Upper lobe of left lung (tissue), 6 donors: ENCODE data around the gene KAZN. TPM values are rescaled to one million over a fixed set of nuclear protein-coding genes. Genes with fewer than 3 reads are reported as not detected.

Experiments
- ATAC-seq, 2 donors: fragments of 200-7000 bp; cut with Tn5 transposase; one replicate each; pipeline ENCODE4 v1.9.1; 2022; ENCODE audit warnings: mild to moderate bottlenecking in 2 of 2, moderate library complexity in 2 of 2; ENCODE audit not compliant: low FRiP score in 2 of 2
- DNase-seq, 2 donors: peaks; one replicate each; pipeline ENCODE4 v3.0.0-alpha.2; 2019 to 2020
- H3K27ac ChIP-seq, 4 donors: fragments of 200-600 bp; sonication (generic); one replicate each; pipeline ENCODE4 v1.5.1; 2016 to 2019
- H3K27me3 ChIP-seq, 4 donors: fragments of 200-600 bp; sonication (generic); one replicate each; pipeline ENCODE4 v1.5.1; 2017 to 2019
- H3K36me3 ChIP-seq, 4 donors: fragments of 200-600 bp; sonication (generic); one replicate each; pipeline ENCODE4 v1.5.1; 2016 to 2019
- H3K4me1 ChIP-seq, 4 donors: fragments of 200-600 bp; sonication (generic); one replicate each; pipeline ENCODE4 v1.5.1; 2018 to 2019
- H3K4me3 ChIP-seq, 4 donors: fragments of 200-600 bp; sonication (generic); one replicate each; pipeline ENCODE4 v1.5.1; 2017 to 2019; ENCODE audit warnings: mild to moderate bottlenecking in 2 of 4, moderate library complexity in 1 of 4
- H3K9me3 ChIP-seq, 4 donors: fragments of 200-600 bp; sonication (generic); one replicate each; pipeline ENCODE4 v1.5.1; 2018 to 2019
- EP300 ChIP-seq, 4 donors: sonication (generic); formaldehyde crosslinking; IDR thresholded peaks; one replicate each; pipeline ENCODE4 v1.5.1; 2017; ENCODE audit warnings: antibody characterized with exemption in 4 of 4, control low read depth in 2 of 4
- POLR2A ChIP-seq, 4 donors: fragments of 450-650 bp; IDR thresholded peaks; one replicate each; pipeline ENCODE4 v1.5.1; 2016 to 2017; ENCODE audit warnings: antibody characterized with exemption in 4 of 4, mild to moderate bottlenecking in 2 of 4
- POLR2AphosphoS5 ChIP-seq, 2 donors: sonication (generic); formaldehyde crosslinking; IDR thresholded peaks; one replicate each; pipeline ENCODE4 v1.5.1; 2017; ENCODE audit warnings: antibody characterized with exemption in 2 of 2
- WGBS, 2 donors: methylation state at CpG; one replicate each; pipeline ENCODE4 v1.1.5; 2017 to 2018; 5-methylcytosine and 5-hydroxymethylcytosine counted together
- total RNA-seq, 6 donors: library from RNA; depleted of rRNA in 4 of 6; stranded (reverse); fragments of >200 nt in 4 of 6; gene quantifications; one replicate each; pipeline versions ENCODE4 v1.1.0 to v1.2.1, GENCODE V29; 2016 to 2021
- TF ChIP-seq, protein P1 (sequence below), 6 experiments: fragments of 450-650 bp in 4 of 6; fragments of 200-600 bp in 2 of 6; sonication (generic) in 2 of 6; IDR thresholded peaks; one replicate each; pipeline ENCODE4 v1.5.1; 2016 to 2019; ENCODE audit warnings: antibody characterized with exemption in 6 of 6
- donor health status: DM: no; HTN: no; CAD: no; lungs with moderate emphysema.
- donor health status: DM: no; HTN: yes; CAD: no; lungs with severe emphysema.

The KAZN gene
- total RNA-seq, 6 donors from 2014 or later: 11.5 to 30.0 (median 17.6) TPM

GRCh38 chr1:14994148-14994547, 395.7 kb downstream of the KAZN start:
- no peak for ATAC-seq
- TF ChIP-seq, protein P1, sequence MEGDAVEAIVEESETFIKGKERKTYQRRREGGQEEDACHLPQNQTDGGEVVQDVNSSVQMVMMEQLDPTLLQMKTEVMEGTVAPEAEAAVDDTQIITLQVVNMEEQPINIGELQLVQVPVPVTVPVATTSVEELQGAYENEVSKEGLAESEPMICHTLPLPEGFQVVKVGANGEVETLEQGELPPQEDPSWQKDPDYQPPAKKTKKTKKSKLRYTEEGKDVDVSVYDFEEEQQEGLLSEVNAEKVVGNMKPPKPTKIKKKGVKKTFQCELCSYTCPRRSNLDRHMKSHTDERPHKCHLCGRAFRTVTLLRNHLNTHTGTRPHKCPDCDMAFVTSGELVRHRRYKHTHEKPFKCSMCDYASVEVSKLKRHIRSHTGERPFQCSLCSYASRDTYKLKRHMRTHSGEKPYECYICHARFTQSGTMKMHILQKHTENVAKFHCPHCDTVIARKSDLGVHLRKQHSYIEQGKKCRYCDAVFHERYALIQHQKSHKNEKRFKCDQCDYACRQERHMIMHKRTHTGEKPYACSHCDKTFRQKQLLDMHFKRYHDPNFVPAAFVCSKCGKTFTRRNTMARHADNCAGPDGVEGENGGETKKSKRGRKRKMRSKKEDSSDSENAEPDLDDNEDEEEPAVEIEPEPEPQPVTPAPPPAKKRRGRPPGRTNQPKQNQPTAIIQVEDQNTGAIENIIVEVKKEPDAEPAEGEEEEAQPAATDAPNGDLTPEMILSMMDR (IDR thresholded peaks at IDR 0.05): no peak
- TF ChIP-seq EP300 (IDR thresholded peaks at IDR 0.05): no peak
- no peak for TF ChIP-seq POLR2AphosphoS5 (IDR thresholded peaks at IDR 0.05)
- no peak for TF ChIP-seq POLR2A (IDR thresholded peaks at IDR 0.05)
- 77 to 80% methylated on average over 4 to 7 of the region's 7 CpGs for WGBS, 2 donors

GRCh38 chr1:14994841-14995437, 396.5 kb downstream of the KAZN start:
- DNase-seq (no peak), ATAC-seq (no peak)
- WGBS, 2 donors: 89 to 91% methylated on average over 3 to 9 of the region's 9 CpGs

More at GRCh38 chr1:14994148-14994547, 395.7 kb downstream of the KAZN start:
- no peak for DNase-seq
- Histone ChIP-seq H3K27ac (no peak overlapping the region), H3K27me3 (no peaks in the 10 kb centered on the region), H3K9me3 (no peaks in the 10 kb centered on the region), H3K4me1 (peaks cover 0 to 8% (median 5%) of the 10 kb centered on the region in 4 donors), H3K36me3 (no peaks in the 10 kb centered on the region), H3K4me3 (no peak overlapping the region)

GRCh38 chr1:14996133-14997050, 397.9 kb downstream of the KAZN start:
- H3K27me3 ChIP-seq: no peaks in the 10 kb centered on the region
- peak in 1 of 2 donors; percentile 65 for ATAC-seq
- peak overlapping the region in 2 of 4 donors; percentile 7 to 34 for H3K27ac ChIP-seq
- H3K9me3 ChIP-seq: no peaks in the 10 kb centered on the region
- DNase-seq: no peak
- no peak for TF ChIP-seq POLR2A (IDR thresholded peaks at IDR 0.05)
- no peak for TF ChIP-seq EP300 (IDR thresholded peaks at IDR 0.05)
- TF ChIP-seq, protein P1 (IDR thresholded peaks at IDR 0.05): no peak
- no peak for TF ChIP-seq POLR2AphosphoS5 (IDR thresholded peaks at IDR 0.05)
- peaks cover 0 to 8% (median 5%) of the 10 kb centered on the region in 4 donors for H3K4me1 ChIP-seq
- no peak overlapping the region for H3K4me3 ChIP-seq
- H3K36me3 ChIP-seq: no peaks in the 10 kb centered on the region
- WGBS, 2 donors: 77 to 84% methylated on average over 19 to 22 of the region's 23 CpGs

More at GRCh38 chr1:14994841-14995437, 396.5 kb downstream of the KAZN start:
- Histone ChIP-seq H3K4me1 (peaks cover 0 to 8% (median 5%) of the 10 kb centered on the region in 4 donors), H3K36me3 (no peaks in the 10 kb centered on the region), H3K27me3 (no peaks in the 10 kb centered on the region), H3K27ac (no peak overlapping the region), H3K9me3 (no peaks in the 10 kb centered on the region), H3K4me3 (no peak overlapping the region)
- TF ChIP-seq POLR2A (IDR thresholded peaks at IDR 0.05): no peak
- TF ChIP-seq, protein P1 (IDR thresholded peaks at IDR 0.05): no peak
- no peak for TF ChIP-seq EP300 (IDR thresholded peaks at IDR 0.05)
- TF ChIP-seq POLR2AphosphoS5 (IDR thresholded peaks at IDR 0.05): no peak

DNA sequence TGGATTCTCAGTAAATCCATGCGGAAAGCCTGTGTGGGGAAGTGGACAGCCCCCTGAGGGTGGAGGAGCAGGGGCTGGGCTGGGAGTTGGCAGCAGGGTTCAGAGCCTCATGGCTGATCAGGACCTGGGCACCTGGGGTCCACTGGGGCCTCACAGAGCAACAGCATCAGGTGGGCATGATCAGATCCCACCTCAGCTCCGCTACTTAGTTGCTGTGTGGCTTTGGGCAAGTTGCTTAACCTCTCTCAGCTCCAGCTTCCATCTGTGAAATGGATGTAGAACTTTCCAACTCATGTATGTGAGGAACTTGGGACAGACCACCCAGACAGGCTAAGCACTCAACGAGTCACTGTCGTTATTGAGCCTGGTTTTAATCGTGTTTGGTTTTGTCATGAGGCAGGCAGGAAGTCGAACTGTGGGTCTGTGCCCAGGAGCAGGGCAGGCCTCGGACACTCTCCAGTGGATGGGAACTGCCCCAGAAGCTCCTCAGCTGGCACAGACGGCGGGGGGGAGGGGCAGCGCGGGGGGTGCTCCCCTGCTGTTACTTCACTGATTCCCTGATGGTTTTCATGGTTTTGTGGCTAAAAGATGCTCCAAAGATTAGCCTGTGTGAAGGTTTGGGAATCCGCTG, 399.3 kb downstream of the KAZN start:
- DNase-seq (no peak), ATAC-seq (no peak)
- Histone ChIP-seq H3K36me3 (no peaks in the 10 kb centered on the region), H3K9me3 (no peaks in the 10 kb centered on the region), H3K27ac (no peak overlapping the region), H3K4me3 (no peak overlapping the region), H3K4me1 (peaks cover 0 to 8% (median 5%) of the 10 kb centered on the region in 4 donors), H3K27me3 (no peaks in the 10 kb centered on the region)
- TF ChIP-seq, protein P1 (IDR thresholded peaks at IDR 0.05): no peak
- TF ChIP-seq POLR2AphosphoS5 (IDR thresholded peaks at IDR 0.05) (no peak), EP300 (IDR thresholded peaks at IDR 0.05) (no peak), POLR2A (IDR thresholded peaks at IDR 0.05) (no peak)
- 76 to 89% methylated on average over 8 to 11 of the region's 12 CpGs for WGBS, 2 donors
